Glomerular visceral epithelial cell (primary cell): Measurements from ENCODE around the gene FZR1.
"Not testable (repeated sequence)": the region's sequence is repeated elsewhere in the genome, so short reads cannot be mapped to it uniquely, and the experiment has no call there.

ENCODE experiments used
- DNase-seq: peaks from one replicate; pipeline ENCODE4 v3.0.0-alpha.2; 2016; ENCODE audit errors: extremely low spot score

The FZR1 gene

GRCh38 chr19:3546119-3546518 is 40.0 kb downstream of the FZR1 start:
- DNase-seq: no peak

GRCh38 chr19:3547301-3547731 is 41.2 kb downstream of the FZR1 start:
- DNase-seq: no peak

- DNase-seq: no peak
Observed at GRCh38 chr19:3547767-3548282, 41.7 kb downstream of the FZR1 start.

GRCh38 chr19:3548606-3549005 is 42.5 kb downstream of the FZR1 start:
- DNase-seq: no peak

GRCh38 chr19:3549816-3550215 is 43.7 kb downstream of the FZR1 start:
- DNase-seq: no peak

GRCh38 chr19:3550947-3551791 is 45.1 kb downstream of the FZR1 start:
- DNase-seq: no peak

GRCh38 chr19:3551792-3552095 is 45.6 kb downstream of the FZR1 start:
- no peak for DNase-seq

GRCh38 chr19:3554254-3555083 is 48.4 kb downstream of the FZR1 start:
- DNase-seq: peak; percentile 72

- DNase-seq: no peak
Observed at GRCh38 chr19:3555653-3556422, 49.7 kb downstream of the FZR1 start.

- DNase-seq: no peak
Observed at GRCh38 chr19:3556423-3556977, 50.4 kb downstream of the FZR1 start.

- DNase-seq: peak; percentile 58
Observed at GRCh38 chr19:3556978-3557460, 50.9 kb downstream of the FZR1 start.

- peak; percentile 94 for DNase-seq
Observed at GRCh38 chr19:3557461-3558248, 51.5 kb downstream of the FZR1 start, which contains the start of gene MFSD12. Gene MFSD12 (minus strand): TSS chr19:3557586. CDS start chr19:3557403, 183 bp downstream.

- no peak for DNase-seq
Observed at GRCh38 chr19:3563709-3564524, 57.8 kb downstream of the FZR1 start.

GRCh38 chr19:3565139-3565538 is 59.0 kb downstream of the FZR1 start:
- DNase-seq: peak; percentile 57

GRCh38 chr19:3570042-3570441 is 63.9 kb downstream of the FZR1 start:
- not testable (repeated sequence) for DNase-seq

GRCh38 chr19:3570606-3571011 is 64.5 kb downstream of the FZR1 start:
- DNase-seq: no peak

GRCh38 chr19:3572132-3572854 is 66.2 kb downstream of the FZR1 start:
- peak; percentile 100 for DNase-seq

- DNase-seq: no peak
Observed at GRCh38 chr19:3572855-3573161, 66.7 kb downstream of the FZR1 start, which contains the start of gene HMG20B. Gene HMG20B (plus strand): TSS chr19:3572944. CDS start chr19:3573310, 366 bp downstream.
